Right hindlimb (tissue), 1 donor: ENCODE measurements around the gene SEMA3B.
A peak's percentile ranks its signal among the peaks of the same experiment; 100 is the strongest.
"Not testable (repeated sequence)": the region's sequence is repeated elsewhere in the genome, so short reads cannot be mapped to it uniquely, and the experiment has no call there.

ENCODE experiments used
- DNase-seq: peaks from one replicate; pipeline ENCODE4 v3.0.0-alpha.2; 2018

The SEMA3B gene

GRCh38 chr3:50260027-50260941, 8.7 kb upstream of the SEMA3B start:
- peak; percentile 97 for DNase-seq

- no peak for DNase-seq
Measured at GRCh38 chr3:50260942-50261441, 8.0 kb upstream of the SEMA3B start.

- DNase-seq, result no peak
Measured at GRCh38 chr3:50261505-50261904, 7.4 kb upstream of the SEMA3B start.

GRCh38 chr3:50262200-50262599, 6.7 kb upstream of the SEMA3B start:
- not testable (repeated sequence) for DNase-seq

- DNase-seq, result no peak
Measured at GRCh38 chr3:50262778-50263177, 6.2 kb upstream of the SEMA3B start.

- no peak for DNase-seq
Measured at GRCh38 chr3:50263478-50264382, 5.2 kb upstream of the SEMA3B start.

GRCh38 chr3:50264383-50264963, 4.5 kb upstream of the SEMA3B start:
- DNase-seq, result peak; percentile 96

- no peak for DNase-seq
Measured at GRCh38 chr3:50264964-50265485, 3.9 kb upstream of the SEMA3B start.

GRCh38 chr3:50265571-50265970, 3.4 kb upstream of the SEMA3B start:
- no peak for DNase-seq

- no peak for DNase-seq
Measured at GRCh38 chr3:50266017-50266416, 2.9 kb upstream of the SEMA3B start.

GRCh38 chr3:50266836-50267235, 2.1 kb upstream of the SEMA3B start:
- no peak for DNase-seq

- DNase-seq, result peak; percentile 89
Measured at GRCh38 chr3:50267280-50267913, 1.6 kb upstream of the SEMA3B start.

- DNase-seq, result no peak
Measured at GRCh38 chr3:50268276-50268675, 671 bp upstream of the SEMA3B start.

GRCh38 chr3:50269460-50269859, 513 bp downstream of the SEMA3B start:
- no peak for DNase-seq

GRCh38 chr3:50269977-50270413, 1.0 kb downstream of the SEMA3B start:
- DNase-seq, result no peak

GRCh38 chr3:50270422-50271224, 1.7 kb downstream of the SEMA3B start:
- DNase-seq, result no peak

GRCh38 chr3:50271314-50271936, 2.5 kb downstream of the SEMA3B start:
- DNase-seq, result no peak

- not testable (repeated sequence) for DNase-seq
Measured at GRCh38 chr3:50272538-50272910, 3.6 kb downstream of the SEMA3B start.

- peak; percentile 87 for DNase-seq
Measured at GRCh38 chr3:50272911-50273688, 4.2 kb downstream of the SEMA3B start.

- no peak for DNase-seq
Measured at GRCh38 chr3:50273689-50274065, 4.7 kb downstream of the SEMA3B start.
